ENCODE data around the gene TNS1. TPM values are rescaled to one million over a fixed set of nuclear protein-coding genes. Genes with fewer than 3 reads are reported as not detected.

The TNS1 gene
- total RNA-seq, 1 experiment from 2014 or later = 4.5 TPM

- CTCF ChIA-PET = interaction anchor here (1.4 to 8.5 kb wide), 12 partner anchors 7 to 278 kb away, joined by 3 to 158 read pairs (median 14); partner anchors contain the start of gene RUFY4
- no peak for ATAC-seq
- Mint-ChIP-seq H3K27ac (no peak overlapping the region), H3K4me3 (no peak overlapping the region), H3K9me3 (peaks cover 17% of the 10 kb centered on the region), H3K36me3 (peaks cover 16% of the 10 kb centered on the region), H3K4me1 (peaks cover 12% of the 10 kb centered on the region), H3K27me3 (ENCODE audit: low read depth) (peaks cover 10% of the 10 kb centered on the region)
- DNase-seq (ENCODE audit: low spot score) = no peak
- TF ChIP-seq SOX15 (CRISPR knock-in tag; IDR thresholded peaks at IDR 0.05) (no peak), ZNF425 (CRISPR knock-in tag; conservative IDR thresholded peaks at IDR 0.05) (no peak), OVOL2 (CRISPR knock-in tag; IDR thresholded peaks at IDR 0.05; ENCODE audit: borderline replicate concordance) (no peak), GABPB1 (CRISPR knock-in tag; IDR thresholded peaks at IDR 0.05) (no peak), ZNF317 (CRISPR knock-in tag; IDR thresholded peaks at IDR 0.05; ENCODE audit: borderline replicate concordance, low read depth) (no peak), ZNF263 (CRISPR knock-in tag; IDR thresholded peaks at IDR 0.05; ENCODE audit: low read depth) (no peak), EMX1 (CRISPR knock-in tag; IDR thresholded peaks at IDR 0.05) (no peak), JAZF1 (CRISPR knock-in tag; IDR thresholded peaks at IDR 0.05) (no peak), IRF1 (CRISPR knock-in tag; IDR thresholded peaks at IDR 0.05) (no peak)
- POLR2A ChIA-PET = no interaction called here
Measured at GRCh38 chr2:217790681-217791392, 212.0 kb downstream of the TNS1 start.

- ATAC-seq (no peak), DNase-seq (ENCODE audit: low spot score) (no peak)
- POLR2A ChIA-PET = interaction anchor here (0.9 kb wide), 1 partner anchor 96 kb away, joined by 3 read pairs; no protein-coding TSS in a partner anchor
- Mint-ChIP-seq H3K4me1 (peaks cover 14% of the 10 kb centered on the region), H3K4me3 (no peak overlapping the region), H3K36me3 (peaks cover 16% of the 10 kb centered on the region), H3K27ac (no peak overlapping the region), H3K27me3 (ENCODE audit: low read depth) (peaks cover 14% of the 10 kb centered on the region), H3K9me3 (peaks cover 17% of the 10 kb centered on the region)
- CTCF ChIA-PET = interaction anchor here (1.0 to 8.5 kb wide), 21 partner anchors 8 to 279 kb away, joined by 3 to 158 read pairs (median 10); partner anchors contain the start of gene RUFY4
- TF ChIP-seq ZNF512 (CRISPR knock-in tag; IDR thresholded peaks at IDR 0.05; ENCODE audit: borderline replicate concordance) = no peak
- peak; percentile 18; the same call in 1 of the 2 replicates for TF ChIP-seq GABPB1 (CRISPR knock-in tag; IDR thresholded peaks at IDR 0.05)
Measured at GRCh38 chr2:217790195-217790594, 212.6 kb downstream of the TNS1 start.

- Mint-ChIP-seq H3K27me3 (ENCODE audit: low read depth) (peaks cover 15% of the 10 kb centered on the region), H3K36me3 (peaks cover 16% of the 10 kb centered on the region), H3K27ac (no peak overlapping the region), H3K9me3 (peaks cover 17% of the 10 kb centered on the region), H3K4me3 (peak overlapping the region; percentile 48; the same call in 1 of the 2 replicates), H3K4me1 (peaks cover 15% of the 10 kb centered on the region)
- DNase-seq (ENCODE audit: low spot score) (no peak), ATAC-seq (no peak; the same call in 1 of the 2 replicates)
- POLR2A ChIA-PET = interaction anchor here (0.9 kb wide), 1 partner anchor 97 kb away, joined by 3 read pairs; no protein-coding TSS in a partner anchor
- CTCF ChIA-PET = interaction anchor here (0.7 to 8.5 kb wide), 53 partner anchors 9 to 284 kb away, joined by 3 to 158 read pairs (median 5); partner anchors contain the start of gene RUFY4
- no peak for TF ChIP-seq ZNF232 (CRISPR knock-in tag; IDR thresholded peaks at IDR 0.05)
- no peak for TF ChIP-seq ATF1 (CRISPR knock-in tag; IDR thresholded peaks at IDR 0.05)
- no peak for TF ChIP-seq AFF4 (CRISPR knock-in tag; IDR thresholded peaks at IDR 0.05; ENCODE audit: borderline replicate concordance)
Measured at GRCh38 chr2:217789736-217790181, 213.0 kb downstream of the TNS1 start.

Measured in WTC11 (cell line).